NCI-H526 treated with DMSO at 0.1 percent for 48 hours (cell line): Measurements from ENCODE around the gene CEP104.

Source experiments
- DNase-seq: peaks from one replicate; lab custom pipeline; 2025; lab: John Stamatoyannopoulos, UW

Gene CEP104

GRCh38 chr1:3799976-3800685 is 56.9 kb downstream of the CEP104 start:
- DNase-seq = no peak

DNA sequence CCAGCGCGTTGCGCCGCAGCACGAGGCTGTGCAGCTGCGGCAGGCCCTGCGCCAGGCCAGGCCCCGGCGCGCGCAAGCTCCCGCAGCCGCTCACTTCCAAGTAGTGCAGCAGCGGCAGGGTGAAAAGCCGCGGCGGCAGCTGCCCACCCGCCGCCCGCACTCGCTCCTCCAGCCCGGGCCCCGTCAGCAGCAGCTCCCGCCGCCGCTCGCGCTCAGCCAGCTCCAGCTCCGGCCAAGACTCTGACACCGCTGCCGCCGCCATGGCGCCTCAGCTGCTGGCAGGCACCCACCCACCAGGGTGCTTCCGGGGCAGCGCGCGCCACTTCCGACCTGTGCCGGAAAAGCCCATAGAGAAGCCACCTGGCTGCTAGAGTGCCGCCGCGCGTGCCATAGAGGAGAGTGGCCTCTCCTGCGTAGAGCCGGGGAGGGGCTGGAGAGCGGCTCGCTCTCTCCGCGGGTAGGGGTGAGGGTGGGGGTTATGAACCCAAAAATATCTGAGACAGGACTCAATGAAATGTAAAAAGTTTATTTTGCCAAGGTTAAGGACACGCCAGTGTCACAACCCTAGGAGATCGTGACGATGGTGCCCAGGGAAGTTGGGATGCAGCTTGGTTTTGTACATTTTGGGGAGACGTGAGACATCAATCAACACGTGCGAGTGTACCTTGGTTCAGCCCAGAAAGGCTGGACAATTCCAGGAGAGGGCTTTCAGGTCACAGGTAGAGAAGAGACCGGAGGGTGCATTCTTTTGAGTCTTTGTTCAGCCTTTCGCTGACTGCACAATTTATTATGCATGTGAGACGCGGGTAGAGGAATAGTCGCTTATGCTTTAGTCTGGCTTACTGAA is 60.6 kb downstream of the CEP104 start, which contains the start of gene LRRC47:
TSS of gene LRRC47 (minus strand) at position 284 of the 847 bp plus-strand sequence. CDS start at position 262, 22 bp downstream.
- peak; percentile 80 for DNase-seq

DNA sequence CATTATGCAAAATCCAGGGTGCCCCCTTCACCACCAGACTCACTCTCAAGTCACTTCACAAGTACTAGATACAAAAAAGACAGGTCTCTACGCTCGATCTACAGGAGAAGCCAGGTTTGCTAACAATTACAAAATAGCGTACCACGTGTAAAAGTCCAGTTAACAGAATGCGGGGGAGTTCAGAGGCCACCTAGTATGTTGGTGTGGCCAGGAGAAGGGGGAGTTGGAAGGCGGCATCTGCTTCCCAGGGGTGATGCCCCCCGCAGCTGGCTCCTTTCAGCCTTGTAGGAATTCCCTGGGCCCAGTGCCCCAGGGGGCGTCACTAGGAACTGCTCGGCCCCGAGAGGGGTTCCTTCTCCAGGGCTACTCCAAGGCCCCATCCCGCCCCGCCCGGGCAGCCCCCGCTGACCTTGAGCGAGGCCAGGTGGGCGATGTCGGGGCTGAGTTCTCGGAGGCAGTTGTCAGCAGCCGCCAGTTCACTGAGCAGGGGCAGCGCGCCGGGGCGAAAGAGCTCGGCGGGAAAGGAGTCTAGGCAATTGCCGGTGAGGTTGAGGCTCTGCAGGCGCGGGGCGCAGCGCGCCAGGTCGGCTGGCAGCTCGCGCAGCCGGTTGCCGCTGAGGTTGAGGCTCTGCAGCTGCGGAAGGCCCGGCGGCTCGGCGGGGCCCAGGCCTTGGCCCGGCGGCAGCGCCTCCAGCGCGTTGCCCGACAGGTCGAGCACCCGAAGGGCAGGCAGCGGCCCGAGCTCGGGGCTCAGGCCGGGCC is 61.4 kb downstream of the CEP104 start:
- DNase-seq = no peak

- no peak for DNase-seq
Measured at GRCh38 chr1:3790952-3791351, 66.1 kb downstream of the CEP104 start.

DNA sequence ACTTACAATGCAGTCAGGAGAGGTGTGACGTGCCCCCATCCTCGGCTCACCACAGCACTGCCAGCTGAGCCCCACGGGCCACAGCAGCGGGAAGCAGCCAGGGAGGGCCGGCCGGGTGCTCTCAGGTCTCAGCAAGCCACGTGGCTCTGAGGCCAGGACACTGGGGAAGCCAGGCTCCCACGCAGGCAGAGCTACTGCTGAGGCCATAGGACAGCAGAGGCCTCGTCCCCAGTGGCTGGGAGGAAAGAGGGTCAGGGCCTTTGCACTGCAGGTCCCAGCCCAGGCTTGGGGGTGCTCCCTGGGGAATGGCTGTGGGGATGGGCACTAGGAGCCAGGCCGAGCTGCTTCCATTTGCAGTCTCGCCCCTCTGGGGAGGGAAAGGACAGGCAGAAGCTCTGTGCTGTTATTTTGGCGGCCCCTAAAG is 66.5 kb downstream of the CEP104 start:
- DNase-seq = no peak

DNA sequence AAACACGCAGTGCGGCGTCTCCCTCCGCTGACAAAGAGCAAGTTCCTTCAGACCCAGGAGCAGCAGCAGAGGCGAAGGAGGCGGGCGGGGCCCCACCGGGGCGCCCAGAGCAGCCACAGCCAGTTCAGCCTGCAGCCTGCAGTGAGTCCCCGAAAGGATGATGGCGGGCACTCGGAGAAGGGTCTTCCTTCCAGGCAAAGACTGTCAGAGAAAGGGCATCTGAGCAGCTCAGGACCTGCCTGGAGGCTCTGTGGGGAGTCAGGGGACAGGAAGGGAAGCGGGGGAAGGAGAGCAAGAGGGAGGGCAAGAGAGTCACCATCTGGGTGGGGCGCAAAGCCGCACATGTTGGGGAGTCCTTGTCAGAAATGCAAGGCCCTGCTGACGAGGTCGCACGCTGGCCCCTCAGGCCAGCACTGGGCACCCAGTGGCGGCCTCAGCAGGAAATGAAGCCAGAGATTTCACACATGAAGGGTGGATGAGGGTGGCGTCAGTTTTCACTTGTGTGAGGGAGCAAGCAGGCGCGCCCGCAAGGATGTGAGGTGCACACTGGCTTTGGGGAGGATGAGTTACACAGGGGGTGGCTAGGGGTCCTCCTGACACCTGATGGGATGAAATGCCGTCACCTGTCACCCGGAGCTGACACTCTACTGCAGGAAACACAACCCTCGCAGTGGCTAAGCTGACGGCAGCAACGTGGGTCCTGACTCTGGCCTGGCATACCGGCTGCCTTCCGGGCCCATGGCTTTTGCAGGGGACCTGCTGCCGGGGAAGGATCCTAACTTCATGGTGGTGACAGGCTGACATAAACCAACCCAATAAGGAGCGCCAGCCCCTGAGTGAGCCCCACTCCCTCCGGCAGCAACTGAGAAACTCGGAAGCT is 67.3 kb downstream of the CEP104 start:
- no peak for DNase-seq

- DNase-seq = no peak
Measured at GRCh38 chr1:3788756-3789420, 68.1 kb downstream of the CEP104 start.

- no peak for DNase-seq
Measured at GRCh38 chr1:3787745-3788605, 69.0 kb downstream of the CEP104 start.

DNA sequence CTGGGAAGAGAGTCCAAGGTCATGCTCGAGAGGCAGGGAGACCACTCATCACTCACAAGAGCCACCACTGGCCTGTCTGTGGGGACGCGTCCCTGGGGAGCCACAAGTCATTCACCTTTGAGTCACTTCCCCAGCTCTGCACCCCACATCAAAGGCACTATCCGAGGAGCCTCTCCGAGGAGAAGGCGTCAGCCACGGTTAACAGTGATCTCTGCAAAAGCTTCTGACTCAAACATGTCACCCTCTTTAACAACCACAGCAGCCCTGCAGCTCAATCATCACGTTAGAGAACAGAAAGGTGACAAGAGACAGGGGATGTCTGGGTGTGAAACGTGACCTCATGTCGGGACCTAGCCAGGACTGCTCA is 69.7 kb downstream of the CEP104 start:
- no peak for DNase-seq

- no peak for DNase-seq
Measured at GRCh38 chr1:3786468-3787348, 70.3 kb downstream of the CEP104 start.

DNA sequence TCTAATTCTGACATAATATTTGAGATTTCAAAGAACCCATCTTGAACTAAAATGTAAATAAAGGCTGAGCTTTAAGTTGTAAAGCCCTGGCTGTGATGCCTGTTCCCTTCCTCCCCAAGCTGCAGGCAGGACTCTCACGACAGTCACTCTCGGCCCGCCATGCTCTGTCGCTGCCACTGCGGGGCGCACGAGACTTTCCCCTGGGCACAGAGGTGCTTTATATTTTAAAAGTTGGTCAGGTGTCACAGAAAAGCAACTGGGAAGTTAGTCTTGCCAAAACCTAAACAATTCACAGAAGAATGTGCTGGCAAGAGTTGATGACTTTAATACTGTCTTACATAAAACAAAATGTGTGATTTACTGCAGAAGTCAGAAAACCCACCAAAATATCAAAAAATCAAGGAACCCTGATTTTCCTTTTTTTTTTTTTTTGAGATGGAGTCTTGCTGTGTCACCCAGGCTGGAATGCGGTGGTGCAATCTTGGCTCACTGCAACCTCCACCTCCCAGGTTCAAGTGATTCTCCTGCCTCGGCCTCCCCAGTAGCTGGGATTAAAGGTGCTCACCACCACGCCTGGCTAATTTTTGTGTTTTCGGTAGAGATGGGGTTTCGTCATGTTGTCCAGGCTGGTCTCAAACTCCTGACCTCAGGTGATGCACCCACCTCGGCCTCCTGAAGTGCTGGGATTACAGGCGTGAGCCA is 71.4 kb downstream of the CEP104 start:
- peak; percentile 8 for DNase-seq

- no peak for DNase-seq
Measured at GRCh38 chr1:3785045-3785444, 72.0 kb downstream of the CEP104 start.

DNA sequence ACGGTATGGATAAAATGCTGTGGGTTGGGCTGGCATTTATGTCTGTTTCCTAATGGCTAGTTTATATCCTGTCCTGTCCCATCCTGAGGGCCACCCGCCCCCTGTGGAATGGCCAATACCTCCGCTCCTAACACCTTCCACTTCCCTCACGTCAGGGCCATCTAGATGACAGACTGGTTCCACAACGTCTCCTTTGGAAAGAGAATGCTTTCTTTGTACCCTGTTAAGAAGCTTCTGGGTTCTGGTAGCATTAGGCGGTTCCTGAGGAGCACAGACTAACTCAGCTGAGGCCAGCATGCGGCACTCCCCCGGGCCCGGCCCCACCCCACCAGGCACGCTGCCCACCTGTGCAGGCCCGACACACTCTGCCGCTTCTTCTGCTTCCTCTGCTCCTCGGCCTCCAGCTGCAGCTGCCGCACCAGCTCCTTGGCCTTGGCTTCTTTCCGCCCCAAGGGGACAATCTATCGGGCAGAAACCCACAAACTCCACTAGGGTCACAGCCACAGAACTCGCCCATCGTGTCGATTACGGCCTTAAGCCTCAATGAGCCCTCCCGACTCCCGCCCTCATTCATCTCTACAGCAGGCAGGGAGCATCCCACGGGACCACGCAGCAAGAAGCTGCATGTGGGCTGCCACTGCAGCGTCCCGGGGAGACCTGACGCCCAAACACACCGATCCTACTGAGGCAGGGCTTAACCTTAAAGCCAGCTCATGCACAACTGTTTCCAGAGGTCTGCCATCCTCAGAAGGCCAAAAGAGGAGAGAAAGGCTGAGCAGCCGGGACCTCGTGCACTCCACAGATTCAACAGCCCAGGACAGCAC is 73.1 kb downstream of the CEP104 start:
- DNase-seq = no peak

DNA sequence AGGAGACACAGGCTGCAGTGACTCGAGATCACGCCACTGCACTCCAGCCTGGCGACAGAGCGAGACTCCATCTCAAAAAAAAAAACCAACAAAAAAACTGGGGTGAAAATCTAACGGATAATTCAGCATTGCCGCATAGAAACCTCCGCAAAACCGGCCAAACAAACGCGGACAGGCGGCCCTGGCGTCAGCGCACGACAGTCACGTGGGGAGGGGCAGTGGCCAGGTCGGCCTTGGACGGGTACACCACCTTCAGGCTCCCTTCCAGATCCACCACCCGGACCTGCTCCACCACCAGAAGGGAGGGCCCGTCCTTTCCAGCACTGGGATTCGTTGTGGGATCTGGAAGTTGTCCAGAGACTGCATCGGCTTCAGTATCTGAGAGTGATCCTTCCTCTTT is 76.1 kb downstream of the CEP104 start:
- no peak for DNase-seq

DNA sequence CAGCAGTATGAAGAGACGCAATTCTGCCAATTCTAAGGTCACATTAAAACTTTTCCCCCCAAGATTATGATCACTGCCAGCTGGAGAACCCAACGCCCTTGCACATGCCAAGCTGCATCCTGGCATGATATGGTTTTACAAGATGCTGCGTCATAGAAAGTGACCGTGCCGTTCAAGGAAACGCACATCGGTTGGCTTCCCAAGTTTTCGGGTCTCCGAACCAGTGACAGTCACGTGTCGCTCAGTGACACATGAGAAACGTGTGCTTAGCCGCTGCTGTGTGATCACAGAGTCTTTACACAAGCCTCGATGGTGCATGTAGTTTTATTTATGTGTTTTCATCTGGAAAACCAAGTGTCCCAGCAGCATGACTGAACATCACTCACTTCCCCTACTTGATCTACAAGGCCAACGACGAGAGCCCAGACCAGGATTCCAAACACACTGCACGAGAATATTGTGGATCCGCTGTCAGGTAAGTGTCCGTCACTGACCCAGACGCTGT is 77.0 kb downstream of the CEP104 start:
- DNase-seq = no peak

DNA sequence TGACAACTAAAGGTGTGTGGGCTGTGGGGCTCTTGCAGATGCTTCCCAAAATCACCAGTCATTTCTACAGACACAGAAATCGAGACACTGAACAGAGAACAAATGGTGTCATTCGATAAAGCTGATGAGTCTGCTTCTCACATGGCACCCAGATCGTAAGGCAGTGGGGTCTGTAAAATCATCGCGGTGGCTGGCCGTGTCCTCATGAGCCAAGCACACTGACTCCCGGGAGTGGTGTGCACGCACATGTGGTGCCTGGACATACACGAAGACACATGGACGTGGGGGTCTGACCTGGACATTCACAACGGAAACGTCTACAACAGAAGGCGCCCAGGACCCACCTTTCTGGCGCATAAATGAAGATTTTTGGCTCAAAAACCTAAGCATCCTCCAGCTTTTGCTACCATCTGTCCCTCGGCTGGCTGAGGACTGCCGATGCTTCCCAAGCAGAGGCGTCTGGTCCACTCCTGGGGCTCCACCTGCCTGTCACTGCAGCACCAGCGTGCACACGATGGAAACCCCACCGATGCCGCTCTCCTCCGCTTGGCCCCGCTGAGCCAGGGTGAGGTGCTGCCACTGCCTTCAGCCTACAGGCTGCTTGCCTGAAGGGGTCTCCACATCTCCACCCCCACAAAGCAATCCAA is 77.6 kb downstream of the CEP104 start:
- no peak for DNase-seq
